Sciatic nerve (tissue), 2 donors: ENCODE results near the gene SERPINB8. TPM values are rescaled to one million over a fixed set of nuclear protein-coding genes. Genes with fewer than 3 reads are reported as not detected.

Source experiments
- ATAC-seq: fragments of 200-7000 bp; cut with Tn5 transposase; one replicate; pipeline ENCODE4 v1.9.1; 2020; ENCODE audit warnings: mild to moderate bottlenecking, moderate library complexity
- DNase-seq: peaks from one replicate; pipeline ENCODE4 v3.0.0-alpha.2; 2020; ENCODE audit warnings: low spot score
- intact Hi-C: fragments of 100-400 bp; cut with DNase I; formaldehyde crosslinking; loops from one replicate; pipeline ENCODE4 v1.14.2; 2022
- total RNA-seq: library from RNA; stranded (reverse); fragmentation: NEBNext Ultra II Directional; extraction: Animal tissue kit (Norgen Biotek cat#: 25700); gene quantifications from one replicate; pipeline ENCODE4 v1.2.1, GENCODE V29; 2021
- donor health status: DM: no; HTN: no; CAD: no.
- donor health status: DM: no; HTN: no; CAD: no.

Gene SERPINB8
- total RNA-seq, 1 donor from 2014 or later = 16.5 TPM

- intact Hi-C loops = no loop called here
- ATAC-seq (no peak), DNase-seq (no peak)
Observed at GRCh38 chr18:63999871-64000270, 30.0 kb downstream of the SERPINB8 start.

GRCh38 chr18:64002581-64002980 is 32.7 kb downstream of the SERPINB8 start:
- no peak for ATAC-seq
- intact Hi-C loops = no loop called here
- DNase-seq = no peak

- DNase-seq = no peak
- no peak for ATAC-seq
- intact Hi-C loops = no loop called here
Observed at GRCh38 chr18:64009305-64009704, 39.4 kb downstream of the SERPINB8 start.

GRCh38 chr18:64011513-64011912 is 41.6 kb downstream of the SERPINB8 start:
- DNase-seq = no peak
- intact Hi-C loops = no loop called here
- no peak for ATAC-seq

- intact Hi-C loops = no loop called here
- ATAC-seq = no peak
Observed at GRCh38 chr18:64017870-64018269, 48.0 kb downstream of the SERPINB8 start.

GRCh38 chr18:64019922-64020756 is 50.3 kb downstream of the SERPINB8 start:
- intact Hi-C loops = no loop called here
- ATAC-seq = no peak

More at GRCh38 chr18:64017870-64018269, 48.0 kb downstream of the SERPINB8 start:
- no peak for DNase-seq

GRCh38 chr18:64026350-64026749 is 56.5 kb downstream of the SERPINB8 start:
- ATAC-seq (no peak), DNase-seq (no peak)
- intact Hi-C loops = no loop called here

More at GRCh38 chr18:64019922-64020756, 50.3 kb downstream of the SERPINB8 start:
- DNase-seq = no peak

GRCh38 chr18:64027931-64028695 is 58.2 kb downstream of the SERPINB8 start:
- no peak for ATAC-seq
- DNase-seq = no peak

GRCh38 chr18:64029096-64029495 is 59.2 kb downstream of the SERPINB8 start:
- intact Hi-C loops = no loop called here
- DNase-seq (no peak), ATAC-seq (no peak)

More at GRCh38 chr18:64027931-64028695, 58.2 kb downstream of the SERPINB8 start:
- intact Hi-C loops = no loop called here

GRCh38 chr18:64031411-64031810 is 61.5 kb downstream of the SERPINB8 start:
- no peak for DNase-seq
- intact Hi-C loops = no loop called here
- no peak for ATAC-seq

- DNase-seq (no peak), ATAC-seq (no peak)
- intact Hi-C loops = no loop called here
Observed at GRCh38 chr18:64032312-64032711, 62.4 kb downstream of the SERPINB8 start.

- DNase-seq = no peak
- intact Hi-C loops = no loop called here
- ATAC-seq = no peak
Observed at GRCh38 chr18:64037812-64038414, 68.0 kb downstream of the SERPINB8 start.

Other genes with a start within 250 kb of the SERPINB8 start
- 0.53 TPM for gene SERPINB7, start 194.7 kb upstream of the SERPINB8 start, total RNA-seq
- 2.6 TPM for gene SERPINB2, start 82.4 kb upstream of the SERPINB8 start, total RNA-seq
- gene SERPINB10, start 62.1 kb upstream of the SERPINB8 start, total RNA-seq = not detected
- 7.8 TPM for gene HMSD, start 20.8 kb upstream of the SERPINB8 start, total RNA-seq
- not detected for gene LINC00305, start 179.0 kb downstream of the SERPINB8 start, total RNA-seq